ENCODE results near the gene SYNE2.
A peak's percentile ranks its signal among the peaks of the same experiment; 100 is the strongest.
"Not testable (repeated sequence)": the region's sequence is repeated elsewhere in the genome, so short reads cannot be mapped to it uniquely, and the experiment has no call there.

The SYNE2 gene, protein sequence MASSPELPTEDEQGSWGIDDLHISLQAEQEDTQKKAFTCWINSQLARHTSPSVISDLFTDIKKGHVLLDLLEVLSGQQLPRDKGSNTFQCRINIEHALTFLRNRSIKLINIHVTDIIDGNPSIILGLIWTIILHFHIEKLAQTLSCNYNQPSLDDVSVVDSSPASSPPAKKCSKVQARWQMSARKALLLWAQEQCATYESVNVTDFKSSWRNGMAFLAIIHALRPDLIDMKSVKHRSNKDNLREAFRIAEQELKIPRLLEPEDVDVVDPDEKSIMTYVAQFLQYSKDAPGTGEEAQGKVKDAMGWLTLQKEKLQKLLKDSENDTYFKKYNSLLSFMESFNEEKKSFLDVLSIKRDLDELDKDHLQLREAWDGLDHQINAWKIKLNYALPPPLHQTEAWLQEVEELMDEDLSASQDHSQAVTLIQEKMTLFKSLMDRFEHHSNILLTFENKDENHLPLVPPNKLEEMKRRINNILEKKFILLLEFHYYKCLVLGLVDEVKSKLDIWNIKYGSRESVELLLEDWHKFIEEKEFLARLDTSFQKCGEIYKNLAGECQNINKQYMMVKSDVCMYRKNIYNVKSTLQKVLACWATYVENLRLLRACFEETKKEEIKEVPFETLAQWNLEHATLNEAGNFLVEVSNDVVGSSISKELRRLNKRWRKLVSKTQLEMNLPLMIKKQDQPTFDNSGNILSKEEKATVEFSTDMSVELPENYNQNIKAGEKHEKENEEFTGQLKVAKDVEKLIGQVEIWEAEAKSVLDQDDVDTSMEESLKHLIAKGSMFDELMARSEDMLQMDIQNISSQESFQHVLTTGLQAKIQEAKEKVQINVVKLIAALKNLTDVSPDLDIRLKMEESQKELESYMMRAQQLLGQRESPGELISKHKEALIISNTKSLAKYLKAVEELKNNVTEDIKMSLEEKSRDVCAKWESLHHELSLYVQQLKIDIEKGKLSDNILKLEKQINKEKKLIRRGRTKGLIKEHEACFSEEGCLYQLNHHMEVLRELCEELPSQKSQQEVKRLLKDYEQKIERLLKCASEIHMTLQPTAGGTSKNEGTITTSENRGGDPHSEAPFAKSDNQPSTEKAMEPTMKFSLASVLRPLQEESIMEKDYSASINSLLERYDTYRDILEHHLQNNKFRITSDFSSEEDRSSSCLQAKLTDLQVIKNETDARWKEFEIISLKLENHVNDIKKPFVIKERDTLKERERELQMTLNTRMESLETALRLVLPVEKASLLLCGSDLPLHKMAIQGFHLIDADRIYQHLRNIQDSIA (N-terminal part only)

DNA sequence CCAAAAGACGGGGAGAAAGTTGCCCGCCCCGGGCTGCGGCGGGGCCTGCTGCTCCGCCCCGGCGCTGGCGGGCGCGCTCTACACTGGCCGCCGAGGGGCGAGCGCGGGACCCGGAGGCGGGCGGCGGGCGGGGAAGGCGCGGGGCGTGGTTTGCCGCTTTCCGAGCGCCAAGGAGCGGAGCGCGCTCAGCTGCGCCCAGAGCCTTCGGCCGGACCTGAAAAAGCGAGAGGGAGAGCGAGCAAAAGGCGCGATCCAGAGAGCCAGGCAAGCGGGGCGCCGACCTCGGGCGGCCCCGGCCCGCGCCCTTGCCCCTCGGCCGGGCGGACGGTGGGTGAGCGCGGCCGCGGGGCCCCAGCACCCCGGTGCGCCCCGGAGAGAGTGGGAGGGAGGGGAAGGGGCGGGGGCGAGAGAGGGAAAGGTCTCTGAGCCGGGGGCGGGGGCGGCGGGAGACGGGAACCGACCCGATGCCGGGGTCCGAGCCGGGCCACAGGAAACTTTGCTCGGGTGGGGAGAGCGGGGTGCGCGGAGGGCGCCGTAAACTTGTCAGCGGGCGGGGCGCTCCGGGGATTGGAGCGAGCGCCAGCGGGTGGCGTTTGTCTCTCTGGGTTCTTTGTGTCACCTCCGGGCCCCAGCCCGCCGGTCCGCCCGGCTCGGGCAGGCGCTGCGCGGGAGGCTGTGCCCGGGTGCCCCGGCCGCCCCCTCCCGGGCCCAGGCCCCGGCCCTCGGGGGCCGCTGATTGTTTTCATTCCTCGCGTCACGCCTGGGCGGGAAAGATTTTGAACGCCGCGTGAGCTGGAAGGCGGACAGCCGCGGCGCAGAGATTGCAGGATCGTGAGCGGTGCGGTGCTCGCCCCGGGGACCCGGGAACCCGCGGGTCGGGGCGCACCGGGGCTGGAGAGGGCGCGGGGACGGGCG lies at the start of gene SYNE2:
Gene SYNE2 (plus strand): TSS at position 188 of the 915 bp plus-strand sequence. CDS start 56,145 bp downstream, outside the sequence.
- Histone ChIP-seq H3K36me3 (ENCODE audit: control insufficient read depth in 1 of 2, insufficient read depth in 2 of 2, low read length in 2 of 2) (no peaks in the 10 kb centered on the region), H3K9me3 (ENCODE audit: control insufficient read depth in 1 of 2, low read length in 2 of 2) (no peaks in the 10 kb centered on the region), H3K27me3 (ENCODE audit: control insufficient read depth in 1 of 2, insufficient read depth in 2 of 2, low read length in 2 of 2) (no peaks in the 10 kb centered on the region), H3K9ac (ENCODE audit: low read depth in 1 of 2, low read length in 2 of 2) (peak within 1 kb of the TSS; percentile 62 to 66), H3K4me1 (ENCODE audit: control insufficient read depth in 1 of 2, insufficient read depth in 2 of 2, low read length in 2 of 2) (peaks cover 11 to 16% of the 10 kb centered on the region in 2 donors), H3K27ac (ENCODE audit: low read depth, low read length) (peak within 1 kb of the TSS; percentile 88), H3K4me3 (ENCODE audit: low read depth in 1 of 2, low read length in 2 of 2) (peak within 1 kb of the TSS; percentile 74 to 84)

DNA sequence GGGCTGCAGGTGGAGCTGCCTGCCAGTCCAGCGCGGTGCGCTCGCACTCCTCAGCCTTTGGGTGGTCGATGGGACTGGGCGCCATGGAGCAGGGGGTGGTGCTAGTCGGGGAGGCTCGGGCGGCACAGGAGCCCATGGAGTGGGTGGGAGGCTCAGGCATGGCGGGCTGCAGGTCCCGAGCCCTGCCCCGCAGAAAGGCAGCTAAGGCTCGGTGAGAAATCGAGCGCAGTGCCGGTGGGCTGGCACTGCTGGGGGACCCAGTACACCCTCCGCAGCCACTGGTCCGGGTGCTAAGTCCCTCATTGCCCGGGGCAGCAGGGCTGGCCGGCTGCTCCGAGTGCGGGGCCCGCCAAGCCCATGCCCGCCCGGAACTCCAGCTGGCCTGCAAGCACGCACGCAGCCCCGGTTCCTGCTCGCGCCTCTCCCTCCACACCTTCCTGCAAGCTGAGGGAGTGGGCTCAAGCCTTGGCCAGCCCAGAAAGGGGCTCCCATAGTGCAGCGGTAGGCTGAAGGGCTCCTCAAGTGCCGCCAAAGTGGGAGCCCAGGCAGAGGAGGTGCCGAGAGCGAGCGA lies 49.5 kb upstream of the SYNE2 start:
- H3K27ac ChIP-seq (ENCODE audit: low read depth, low read length); H3K4me3 ChIP-seq (ENCODE audit: low read depth in 1 of 2, low read length in 2 of 2); H3K9ac ChIP-seq (ENCODE audit: low read depth in 1 of 2, low read length in 2 of 2); H3K4me1 ChIP-seq (ENCODE audit: control insufficient read depth in 1 of 2, insufficient read depth in 2 of 2, low read length in 2 of 2); H3K9me3 ChIP-seq (ENCODE audit: control insufficient read depth in 1 of 2, low read length in 2 of 2); H3K27me3 ChIP-seq (ENCODE audit: control insufficient read depth in 1 of 2, insufficient read depth in 2 of 2, low read length in 2 of 2); H3K36me3 ChIP-seq (ENCODE audit: control insufficient read depth in 1 of 2, insufficient read depth in 2 of 2, low read length in 2 of 2): not testable (repeated sequence)

DNA sequence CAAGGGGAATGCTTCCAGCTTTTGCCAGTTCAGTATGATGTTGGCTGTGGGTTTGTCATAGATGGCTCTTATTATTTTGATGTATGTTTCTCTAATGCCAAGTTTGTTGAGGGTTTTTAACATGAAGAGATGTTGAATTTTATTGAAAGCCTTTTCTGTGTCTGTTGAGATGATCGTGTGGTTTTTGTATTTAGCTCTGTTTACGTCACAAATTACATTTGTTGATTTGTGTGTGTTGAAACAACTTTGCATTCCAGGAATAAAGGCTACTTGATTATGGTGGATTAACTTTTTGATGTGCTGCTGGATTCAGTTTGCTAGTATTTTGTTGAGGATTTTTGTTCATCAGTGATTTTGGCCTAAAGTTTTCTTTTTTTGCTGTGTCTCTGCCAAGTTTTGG lies 46.7 kb upstream of the SYNE2 start:
- not testable (repeated sequence) for H3K27ac ChIP-seq (ENCODE audit: low read depth, low read length); H3K9me3 ChIP-seq (ENCODE audit: control insufficient read depth in 1 of 2, low read length in 2 of 2); H3K4me1 ChIP-seq (ENCODE audit: control insufficient read depth in 1 of 2, insufficient read depth in 2 of 2, low read length in 2 of 2); H3K27me3 ChIP-seq (ENCODE audit: control insufficient read depth in 1 of 2, insufficient read depth in 2 of 2, low read length in 2 of 2); H3K9ac ChIP-seq (ENCODE audit: low read depth in 1 of 2, low read length in 2 of 2); H3K36me3 ChIP-seq (ENCODE audit: control insufficient read depth in 1 of 2, insufficient read depth in 2 of 2, low read length in 2 of 2); H3K4me3 ChIP-seq (ENCODE audit: low read depth in 1 of 2, low read length in 2 of 2)

DNA sequence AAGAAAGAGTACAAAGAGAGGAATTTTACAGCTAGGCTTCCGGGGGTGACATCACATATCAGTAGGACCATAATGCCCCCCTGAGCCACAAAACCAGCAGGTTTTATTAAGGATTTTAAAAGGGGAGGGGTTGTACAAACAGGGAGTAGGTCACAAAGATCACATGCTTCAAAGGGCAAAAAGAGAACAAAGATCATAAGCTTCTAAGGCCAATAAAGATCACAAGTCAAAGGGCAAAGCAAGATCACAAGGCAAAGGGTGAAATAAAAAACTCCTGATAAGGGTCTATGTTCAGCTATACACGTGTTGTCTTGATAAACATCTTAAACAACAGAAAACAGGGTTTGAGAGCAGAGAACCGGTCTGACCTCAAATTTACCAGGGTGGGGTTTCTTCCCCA lies 41.1 kb upstream of the SYNE2 start:
- not testable (repeated sequence) for H3K9ac ChIP-seq (ENCODE audit: low read depth in 1 of 2, low read length in 2 of 2); H3K27me3 ChIP-seq (ENCODE audit: control insufficient read depth in 1 of 2, insufficient read depth in 2 of 2, low read length in 2 of 2); H3K4me1 ChIP-seq (ENCODE audit: control insufficient read depth in 1 of 2, insufficient read depth in 2 of 2, low read length in 2 of 2); H3K9me3 ChIP-seq (ENCODE audit: control insufficient read depth in 1 of 2, low read length in 2 of 2); H3K27ac ChIP-seq (ENCODE audit: low read depth, low read length); H3K36me3 ChIP-seq (ENCODE audit: control insufficient read depth in 1 of 2, insufficient read depth in 2 of 2, low read length in 2 of 2); H3K4me3 ChIP-seq (ENCODE audit: low read depth in 1 of 2, low read length in 2 of 2)

DNA sequence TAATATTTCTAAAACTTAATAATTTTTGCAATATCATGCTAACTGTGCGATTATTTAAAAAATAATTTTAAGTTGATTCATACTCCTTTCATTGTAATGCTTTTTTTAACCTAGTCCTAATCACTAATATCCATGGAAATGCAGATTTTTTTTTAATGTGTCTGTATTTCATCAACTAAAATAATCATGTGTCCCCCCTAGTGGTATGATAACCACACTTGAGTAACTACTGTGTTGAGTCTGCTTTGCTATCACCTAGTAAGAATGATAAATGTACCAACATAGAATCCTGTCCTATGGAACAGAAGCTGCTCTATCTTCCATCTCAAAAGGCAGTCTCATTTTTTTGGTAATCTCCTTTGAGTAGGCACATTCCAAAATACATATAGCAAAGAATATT lies 19.1 kb upstream of the SYNE2 start:
- Histone ChIP-seq H3K9me3 (ENCODE audit: control insufficient read depth in 1 of 2, low read length in 2 of 2) (no peaks in the 10 kb centered on the region), H3K4me1 (ENCODE audit: control insufficient read depth in 1 of 2, insufficient read depth in 2 of 2, low read length in 2 of 2) (no peaks in the 10 kb centered on the region), H3K36me3 (ENCODE audit: control insufficient read depth in 1 of 2, insufficient read depth in 2 of 2, low read length in 2 of 2) (no peaks in the 10 kb centered on the region), H3K27me3 (ENCODE audit: control insufficient read depth in 1 of 2, insufficient read depth in 2 of 2, low read length in 2 of 2) (no peaks in the 10 kb centered on the region), H3K4me3 (ENCODE audit: low read depth in 1 of 2, low read length in 2 of 2) (no peak overlapping the region), H3K27ac (ENCODE audit: low read depth, low read length) (no peak overlapping the region), H3K9ac (ENCODE audit: low read depth in 1 of 2, low read length in 2 of 2) (no peak overlapping the region)

DNA sequence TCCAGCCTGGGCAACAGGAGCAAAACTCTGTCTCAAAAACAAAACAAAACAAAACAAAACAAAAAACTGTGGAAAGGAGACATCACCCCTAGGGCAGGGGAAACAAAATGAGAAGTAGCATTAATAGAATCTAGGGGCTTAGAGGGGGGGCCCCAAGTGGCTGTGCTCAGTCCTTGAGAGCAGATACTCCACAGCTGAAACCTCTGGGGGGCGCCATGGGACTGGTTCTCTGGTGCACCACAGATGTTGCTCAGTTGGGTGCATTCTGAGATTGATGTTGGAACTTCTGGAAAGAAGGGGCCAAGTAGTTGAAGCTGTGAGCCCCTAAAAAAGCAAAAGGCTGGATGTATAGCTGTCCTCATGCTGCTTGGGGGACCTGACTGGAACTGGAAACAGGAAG lies 11.8 kb upstream of the SYNE2 start:
- no peak overlapping the region for H3K4me3 ChIP-seq (ENCODE audit: low read depth in 1 of 2, low read length in 2 of 2)
- no peaks in the 10 kb centered on the region for H3K36me3 ChIP-seq (ENCODE audit: control insufficient read depth in 1 of 2, insufficient read depth in 2 of 2, low read length in 2 of 2)
- no peak overlapping the region for H3K27ac ChIP-seq (ENCODE audit: low read depth, low read length)
- no peaks in the 10 kb centered on the region for H3K27me3 ChIP-seq (ENCODE audit: control insufficient read depth in 1 of 2, insufficient read depth in 2 of 2, low read length in 2 of 2)
- no peak overlapping the region for H3K9ac ChIP-seq (ENCODE audit: low read depth in 1 of 2, low read length in 2 of 2)
- H3K4me1 ChIP-seq (ENCODE audit: control insufficient read depth in 1 of 2, insufficient read depth in 2 of 2, low read length in 2 of 2), result no peaks in the 10 kb centered on the region
- no peaks in the 10 kb centered on the region for H3K9me3 ChIP-seq (ENCODE audit: control insufficient read depth in 1 of 2, low read length in 2 of 2)

DNA sequence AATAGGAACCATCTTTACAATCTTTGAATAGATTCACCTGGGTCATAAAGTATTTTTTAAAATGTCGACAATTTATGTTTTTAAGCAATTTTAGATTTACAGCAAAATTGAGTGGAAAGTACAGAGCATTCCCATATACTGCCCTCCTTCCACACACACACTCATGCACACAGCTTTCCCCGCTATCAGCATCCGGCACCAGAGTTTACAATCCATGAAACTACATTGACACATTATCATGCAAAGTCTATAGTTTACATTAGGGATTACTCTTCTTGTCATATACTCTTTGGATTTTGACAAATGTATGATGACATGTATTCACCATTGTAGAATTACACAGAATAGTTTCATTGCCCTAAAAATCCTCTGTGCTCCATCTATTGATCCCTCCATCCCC lies 9.0 kb upstream of the SYNE2 start:
- no peaks in the 10 kb centered on the region for H3K36me3 ChIP-seq (ENCODE audit: control insufficient read depth in 1 of 2, insufficient read depth in 2 of 2, low read length in 2 of 2)
- no peaks in the 10 kb centered on the region for H3K9me3 ChIP-seq (ENCODE audit: control insufficient read depth in 1 of 2, low read length in 2 of 2)
- H3K9ac ChIP-seq (ENCODE audit: low read depth in 1 of 2, low read length in 2 of 2), result no peak overlapping the region
- H3K27ac ChIP-seq (ENCODE audit: low read depth, low read length), result no peak overlapping the region
- H3K4me3 ChIP-seq (ENCODE audit: low read depth in 1 of 2, low read length in 2 of 2), result no peak overlapping the region
- H3K27me3 ChIP-seq (ENCODE audit: control insufficient read depth in 1 of 2, insufficient read depth in 2 of 2, low read length in 2 of 2), result no peaks in the 10 kb centered on the region
- no peaks in the 10 kb centered on the region for H3K4me1 ChIP-seq (ENCODE audit: control insufficient read depth in 1 of 2, insufficient read depth in 2 of 2, low read length in 2 of 2)

DNA sequence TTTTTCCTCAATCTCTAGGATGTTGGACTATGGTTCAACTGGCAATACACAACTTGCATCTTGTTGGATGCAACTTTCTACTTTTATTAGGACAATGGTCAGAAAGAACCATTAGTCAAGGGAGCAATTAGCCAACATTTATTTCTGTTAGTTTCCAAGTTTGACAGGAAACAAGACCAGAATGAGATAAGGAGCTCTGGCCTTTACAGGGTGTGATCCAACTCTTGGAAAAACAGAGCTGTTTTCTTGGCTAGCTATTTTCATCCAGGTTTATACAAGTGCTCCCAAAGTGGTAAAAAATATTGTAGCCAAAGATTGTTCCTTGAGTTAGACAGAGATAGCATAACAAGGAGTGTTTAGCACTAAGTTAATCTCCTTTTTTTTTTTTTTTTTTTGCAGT lies 3.9 kb upstream of the SYNE2 start:
- Histone ChIP-seq H3K9ac (ENCODE audit: low read depth in 1 of 2, low read length in 2 of 2) (no peak overlapping the region), H3K4me3 (ENCODE audit: low read depth in 1 of 2, low read length in 2 of 2) (no peak overlapping the region), H3K4me1 (ENCODE audit: control insufficient read depth in 1 of 2, insufficient read depth in 2 of 2, low read length in 2 of 2) (no peaks in the 10 kb centered on the region), H3K9me3 (ENCODE audit: control insufficient read depth in 1 of 2, low read length in 2 of 2) (no peaks in the 10 kb centered on the region), H3K27ac (ENCODE audit: low read depth, low read length) (no peak overlapping the region), H3K27me3 (ENCODE audit: control insufficient read depth in 1 of 2, insufficient read depth in 2 of 2, low read length in 2 of 2) (no peaks in the 10 kb centered on the region), H3K36me3 (ENCODE audit: control insufficient read depth in 1 of 2, insufficient read depth in 2 of 2, low read length in 2 of 2) (no peaks in the 10 kb centered on the region)

DNA sequence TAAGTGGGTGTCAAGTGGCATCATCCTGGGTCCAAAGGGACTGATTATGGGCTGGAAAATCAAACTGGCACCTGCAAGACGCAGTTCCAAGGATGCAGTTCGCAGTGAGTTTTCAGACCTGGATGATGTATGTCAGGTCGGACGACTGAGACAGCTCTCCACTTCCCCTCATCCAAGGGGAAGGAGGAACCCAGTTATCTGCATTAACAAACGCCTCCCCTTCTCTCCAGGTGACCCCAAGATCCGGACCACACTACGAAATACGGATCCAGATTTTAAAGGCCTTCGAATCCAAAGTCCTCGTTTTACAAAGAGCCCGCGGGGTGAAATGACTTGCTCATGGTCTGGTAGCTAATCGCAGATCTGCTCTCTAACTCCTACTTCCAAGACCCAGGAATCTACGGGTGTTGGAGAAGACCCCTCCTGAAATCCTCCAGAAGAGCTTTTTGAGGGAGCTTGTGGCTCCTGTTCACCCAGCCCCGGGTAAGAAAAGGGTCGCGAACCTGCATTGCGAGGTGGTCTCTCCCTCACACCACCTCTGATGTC lies 460 bp upstream of the SYNE2 start:
- H3K27me3 ChIP-seq (ENCODE audit: control insufficient read depth in 1 of 2, insufficient read depth in 2 of 2, low read length in 2 of 2), result no peaks in the 10 kb centered on the region
- no peaks in the 10 kb centered on the region for H3K9me3 ChIP-seq (ENCODE audit: control insufficient read depth in 1 of 2, low read length in 2 of 2)
- H3K27ac ChIP-seq (ENCODE audit: low read depth, low read length), result peak overlapping the region; percentile 68
- peaks cover 11 to 16% of the 10 kb centered on the region in 2 donors for H3K4me1 ChIP-seq (ENCODE audit: control insufficient read depth in 1 of 2, insufficient read depth in 2 of 2, low read length in 2 of 2)
- peak overlapping the region; percentile 62 to 66 for H3K9ac ChIP-seq (ENCODE audit: low read depth in 1 of 2, low read length in 2 of 2)
- peak overlapping the region; percentile 70 to 84 for H3K4me3 ChIP-seq (ENCODE audit: low read depth in 1 of 2, low read length in 2 of 2)
- no peaks in the 10 kb centered on the region for H3K36me3 ChIP-seq (ENCODE audit: control insufficient read depth in 1 of 2, insufficient read depth in 2 of 2, low read length in 2 of 2)
